Common myeloid progenitor, CD34-positive (primary cell): Measurements from ENCODE around the gene SALL3. TPM values are rescaled to one million over a fixed set of nuclear protein-coding genes. Genes with fewer than 3 reads are reported as not detected.

Source experiments
- CTCF ChIA-PET: fragments of 350-600 bp; sonication (Branson Sonifier 250); formaldehyde crosslinking; loops from one replicate; lab custom pipeline; 2021; ENCODE audit warnings: antibody characterized with exemption; lab: Charles Lee
- POLR2A ChIA-PET: fragments of 350-600 bp; sonication (Branson Sonifier 250); formaldehyde crosslinking; loops from one replicate; lab custom pipeline; 2021; ENCODE audit warnings: antibody characterized with exemption; lab: Charles Lee
- DNase-seq, 3 donors: peaks; one replicate each; pipeline versions ENCODE4 v3.0.0 to v3.0.0-alpha.2; 2013
- H3K27ac ChIP-seq, 2 experiments: 1 replicate in 1 of 2; 2 replicates in 1 of 2; pipeline ENCODE4 v1.7.0; 2013; ENCODE audit warnings: inconsistent platforms in 2 of 2, low read length in 2 of 2, mild to moderate bottlenecking in 2 of 2, low read depth in 1 of 2, moderate library complexity in 1 of 2; ENCODE audit not compliant: severe bottlenecking in 2 of 2, insufficient read depth in 1 of 2, poor library complexity in 1 of 2
- H3K27me3 ChIP-seq, 5 experiments: replicated peaks in 2 of 5; 1 replicate in 3 of 5; 2 replicates in 2 of 5; pipeline versions ENCODE4 v1.6.1 to v1.7.0; 2013; ENCODE audit warnings: low read length in 4 of 5, mild to moderate bottlenecking in 2 of 5, moderate library complexity in 2 of 5, inconsistent platforms in 1 of 5; ENCODE audit not compliant: insufficient read depth in 5 of 5, control insufficient read depth in 4 of 5
- H3K36me3 ChIP-seq, 4 experiments: 1 replicate in 2 of 4; 2 replicates in 2 of 4; pipeline versions ENCODE4 v1.6.1 to v1.7.0; 2013; ENCODE audit warnings: low read length in 3 of 4, control low read depth in 1 of 4, mild to moderate bottlenecking in 1 of 4; ENCODE audit not compliant: control insufficient read depth in 4 of 4, insufficient read depth in 4 of 4
- H3K4me1 ChIP-seq, 4 experiments: 1 replicate in 3 of 4; 2 replicates in 1 of 4; pipeline versions ENCODE4 v1.6.1 to v1.7.1; 2013; ENCODE audit warnings: low read length in 3 of 4, mild to moderate bottlenecking in 3 of 4, control low read depth in 1 of 4, inconsistent platforms in 1 of 4, moderate library complexity in 1 of 4; ENCODE audit not compliant: control insufficient read depth in 4 of 4, insufficient read depth in 4 of 4; ENCODE audit errors: control extremely low read depth in 1 of 4
- H3K4me3 ChIP-seq, 7 experiments: 1 replicate in 4 of 7; 2 replicates in 3 of 7; pipeline versions ENCODE4 v1.5.1 to v1.7.0; 2013; ENCODE audit warnings: mild to moderate bottlenecking in 7 of 7, low read length in 6 of 7, moderate library complexity in 6 of 7, inconsistent platforms in 2 of 7, low read depth in 2 of 7, control low read depth in 1 of 7; ENCODE audit not compliant: insufficient read depth in 4 of 7, control insufficient read depth in 1 of 7; ENCODE audit errors: extremely low read depth in 1 of 7
- H3K9me3 ChIP-seq, 5 experiments: 1 replicate in 4 of 5; 2 replicates in 1 of 5; pipeline versions ENCODE4 v1.6.1 to v1.7.1; 2013; ENCODE audit warnings: low read length in 4 of 5, mild to moderate bottlenecking in 2 of 5, inconsistent platforms in 1 of 5, low read depth in 1 of 5, moderate library complexity in 1 of 5; ENCODE audit not compliant: control insufficient read depth in 4 of 5, insufficient read depth in 2 of 5; ENCODE audit errors: control extremely low read depth in 1 of 5
- WGBS: methylation state at CpG from one replicate; pipeline ENCODE4 v1.1.5; 2013; ENCODE audit not compliant: insufficient coverage; 5-methylcytosine and 5-hydroxymethylcytosine counted together
- polyA plus RNA-seq: library from polyadenylated mRNA; unstranded; fragments of 120-200 nt; gene quantifications from one replicate; pipeline ENCODE4 v1.2.1, GENCODE V29; 2013

Gene SALL3
- not detected for polyA plus RNA-seq

DNA sequence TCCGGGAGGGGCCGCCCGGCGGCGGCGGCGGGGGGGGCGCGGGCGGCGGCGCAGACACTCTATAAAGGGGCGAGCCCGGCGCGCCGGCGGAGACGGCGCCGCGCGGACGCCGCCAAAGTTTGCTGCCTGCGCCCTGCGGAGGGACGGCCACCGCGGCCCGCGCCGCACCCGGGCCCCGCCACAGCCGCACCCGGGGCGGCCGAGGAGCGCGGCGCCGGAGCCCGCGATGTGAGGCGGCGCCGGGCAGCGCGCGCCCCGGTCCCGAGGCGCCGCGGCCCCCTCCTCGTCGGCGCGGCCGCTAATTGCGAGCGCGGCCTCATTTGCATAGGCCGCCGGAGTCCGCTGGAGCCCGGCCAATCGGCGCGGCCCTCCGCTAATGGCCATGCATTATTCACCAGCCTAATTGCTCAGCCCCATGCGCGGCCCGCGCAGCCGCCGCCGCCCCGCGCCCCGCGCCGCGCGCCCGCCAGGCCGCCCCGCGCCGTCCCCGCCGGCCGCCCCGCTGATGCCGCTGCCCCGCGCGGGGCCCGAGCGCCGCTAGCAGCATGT lies at the start of gene SALL3:
SALL3 (plus strand) TSS at position 89 of the 549 bp plus-strand sequence; CDS start at position 546, 457 bp downstream.
- Histone ChIP-seq H3K27ac (no peak within 1 kb of the TSS), H3K27me3 (peaks cover 34 to 93% (median 62%) of the 10 kb centered on the region in 5 experiments), H3K4me3 (peak within 1 kb of the TSS in 4 of 7 experiments; percentile 15 to 44 (median 22)), H3K9me3 (peaks cover 0 to 7% (median 1%) of the 10 kb centered on the region in 5 experiments), H3K36me3 (no peaks in the 10 kb centered on the region), H3K4me1 (peaks cover 0 to 20% (median 9%) of the 10 kb centered on the region in 4 experiments)
- WGBS: under 1% methylated on average over 44 of the region's 102 CpGs
- peak in 1 of 3 donors; percentile 8 for DNase-seq
- ChIA-PET POLR2A (no interaction called here), CTCF (no interaction called here)

DNA sequence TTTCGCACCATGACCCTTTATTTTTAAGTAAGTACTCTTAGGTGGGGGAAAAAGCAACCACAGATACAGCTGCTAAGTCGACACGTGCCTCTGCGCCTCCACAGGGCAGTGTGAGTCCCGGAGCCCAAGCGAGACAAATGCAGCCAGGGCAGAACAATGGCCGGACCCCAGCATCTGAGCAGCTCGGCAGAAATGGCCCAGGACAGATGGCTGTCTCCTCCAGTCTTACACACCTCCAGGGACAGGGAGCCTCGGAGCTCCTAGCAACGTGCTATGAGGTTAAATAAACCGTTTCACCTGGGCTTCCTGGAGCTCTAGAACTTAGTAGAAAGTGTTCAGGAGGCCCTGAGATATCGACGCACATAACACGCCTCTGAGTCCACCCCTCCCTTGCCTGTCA lies 47.3 kb upstream of the SALL3 start:
- H3K9me3 ChIP-seq: no peaks in the 10 kb centered on the region

DNA sequence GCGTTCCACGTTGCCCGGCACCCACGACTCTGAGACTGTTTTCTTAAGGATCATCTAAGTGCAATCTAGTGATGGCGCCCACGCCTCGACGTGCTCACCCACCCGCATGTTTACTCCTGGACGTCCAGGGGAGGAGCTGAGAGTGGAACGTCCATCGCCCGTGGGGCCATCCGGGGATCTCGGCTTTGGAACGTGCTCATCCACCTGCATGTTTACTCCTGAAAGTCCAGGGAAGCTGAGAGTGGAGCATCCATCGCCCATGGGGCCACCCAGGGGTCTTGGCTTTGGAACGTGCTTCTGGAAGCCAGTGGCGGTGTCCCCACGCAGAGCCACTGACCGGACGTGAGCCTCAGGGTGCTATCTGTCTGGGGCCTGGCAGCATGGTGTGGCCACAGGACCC lies 45.6 kb upstream of the SALL3 start:
- 94% methylated on average over 20 of the region's 22 CpGs for WGBS

More for the DNA sequence above, 47.3 kb upstream of the SALL3 start:
- Histone ChIP-seq H3K27me3 (peaks cover 0 to 10% (median 0%) of the 10 kb centered on the region in 5 experiments), H3K4me1 (no peaks in the 10 kb centered on the region), H3K27ac (no peak overlapping the region), H3K36me3 (no peaks in the 10 kb centered on the region), H3K4me3 (no peak overlapping the region)
- CTCF ChIA-PET: no interaction called here
- WGBS: 71% methylated on average over 11 of the region's 14 CpGs
- POLR2A ChIA-PET: no interaction called here
- DNase-seq: no peak

DNA sequence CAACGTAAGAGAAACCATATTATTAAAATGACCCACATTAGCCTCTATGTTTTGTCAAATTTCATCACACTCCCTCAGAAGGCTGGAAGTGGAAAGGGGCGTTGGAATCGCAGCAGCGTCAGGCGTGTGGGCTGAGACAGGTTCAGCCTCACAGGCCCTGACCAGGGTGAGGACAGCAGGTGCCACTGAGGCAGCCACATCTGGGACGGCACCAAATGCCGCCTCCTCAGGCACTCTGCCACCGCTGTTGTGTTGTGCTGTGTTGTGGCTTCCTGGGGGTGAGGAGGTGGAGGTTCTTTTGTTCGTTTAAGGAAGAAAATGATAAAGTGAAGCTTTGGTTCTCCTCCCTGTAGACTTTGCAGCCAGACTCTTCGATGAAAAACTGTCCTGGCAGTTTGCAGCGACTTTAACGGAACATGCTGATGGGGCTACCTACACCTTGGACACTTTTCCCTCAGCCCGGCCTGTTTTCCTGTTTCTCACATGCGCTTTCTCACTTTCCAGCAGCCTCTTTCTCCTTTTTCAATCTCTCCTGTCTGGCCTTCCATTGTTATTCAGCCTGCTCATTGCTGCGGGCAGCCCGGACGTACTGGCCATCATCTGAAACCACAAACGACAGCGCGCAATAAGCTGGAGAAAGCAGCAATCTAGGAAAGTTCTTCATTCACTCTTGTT lies 44.9 kb upstream of the SALL3 start:
- WGBS: 80% methylated on average over 13 of the region's 20 CpGs
- no peaks in the 10 kb centered on the region for H3K4me1 ChIP-seq
- no peak overlapping the region for H3K27ac ChIP-seq
- peaks cover 0 to 10% (median 2%) of the 10 kb centered on the region in 5 experiments for H3K27me3 ChIP-seq
- ChIA-PET POLR2A (no interaction called here), CTCF (interaction anchor here (0.6 kb wide), 1 partner anchor 1654 kb away, joined by 3 read pairs; no protein-coding TSS in a partner anchor)
- DNase-seq: no peak
- H3K4me3 ChIP-seq: no peak overlapping the region
- no peaks in the 10 kb centered on the region for H3K9me3 ChIP-seq
- no peaks in the 10 kb centered on the region for H3K36me3 ChIP-seq

More for the DNA sequence above, 45.6 kb upstream of the SALL3 start:
- no peaks in the 10 kb centered on the region for H3K4me1 ChIP-seq
- no peak overlapping the region for H3K27ac ChIP-seq
- H3K27me3 ChIP-seq: peaks cover 0 to 10% (median 2%) of the 10 kb centered on the region in 5 experiments
- ChIA-PET POLR2A (no interaction called here), CTCF (interaction anchor here (0.6 kb wide), 1 partner anchor 1653 kb away, joined by 3 read pairs; no protein-coding TSS in a partner anchor)
- no peaks in the 10 kb centered on the region for H3K9me3 ChIP-seq
- no peaks in the 10 kb centered on the region for H3K36me3 ChIP-seq
- H3K4me3 ChIP-seq: no peak overlapping the region
- DNase-seq: no peak

DNA sequence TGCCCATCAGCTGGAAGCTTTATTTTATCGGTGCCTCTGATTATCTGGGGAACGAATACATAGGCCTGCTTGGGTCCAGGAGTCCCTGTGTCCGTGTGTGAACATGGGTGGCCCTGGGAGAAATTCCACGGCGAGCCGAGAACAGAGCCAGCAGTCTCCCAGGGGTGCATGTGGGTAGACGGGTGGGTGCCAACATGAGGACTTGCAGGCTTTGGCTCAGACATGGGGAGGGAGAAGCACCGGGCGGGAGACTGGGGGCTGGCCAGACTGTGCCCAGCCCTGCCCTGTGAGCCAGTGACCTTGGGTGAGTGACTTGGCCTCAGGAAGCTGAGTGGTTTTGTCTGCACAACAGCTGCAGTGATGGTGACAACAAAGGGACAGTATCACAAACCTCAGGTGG lies 44.2 kb upstream of the SALL3 start:
- Histone ChIP-seq H3K4me1 (no peaks in the 10 kb centered on the region), H3K27me3 (peaks cover 0 to 10% (median 2%) of the 10 kb centered on the region in 5 experiments), H3K36me3 (no peaks in the 10 kb centered on the region), H3K27ac (no peak overlapping the region), H3K4me3 (no peak overlapping the region), H3K9me3 (no peaks in the 10 kb centered on the region)
- ChIA-PET CTCF (no interaction called here), POLR2A (no interaction called here)
- DNase-seq: no peak
- WGBS: 94% methylated on average over 9 of the region's 9 CpGs

DNA sequence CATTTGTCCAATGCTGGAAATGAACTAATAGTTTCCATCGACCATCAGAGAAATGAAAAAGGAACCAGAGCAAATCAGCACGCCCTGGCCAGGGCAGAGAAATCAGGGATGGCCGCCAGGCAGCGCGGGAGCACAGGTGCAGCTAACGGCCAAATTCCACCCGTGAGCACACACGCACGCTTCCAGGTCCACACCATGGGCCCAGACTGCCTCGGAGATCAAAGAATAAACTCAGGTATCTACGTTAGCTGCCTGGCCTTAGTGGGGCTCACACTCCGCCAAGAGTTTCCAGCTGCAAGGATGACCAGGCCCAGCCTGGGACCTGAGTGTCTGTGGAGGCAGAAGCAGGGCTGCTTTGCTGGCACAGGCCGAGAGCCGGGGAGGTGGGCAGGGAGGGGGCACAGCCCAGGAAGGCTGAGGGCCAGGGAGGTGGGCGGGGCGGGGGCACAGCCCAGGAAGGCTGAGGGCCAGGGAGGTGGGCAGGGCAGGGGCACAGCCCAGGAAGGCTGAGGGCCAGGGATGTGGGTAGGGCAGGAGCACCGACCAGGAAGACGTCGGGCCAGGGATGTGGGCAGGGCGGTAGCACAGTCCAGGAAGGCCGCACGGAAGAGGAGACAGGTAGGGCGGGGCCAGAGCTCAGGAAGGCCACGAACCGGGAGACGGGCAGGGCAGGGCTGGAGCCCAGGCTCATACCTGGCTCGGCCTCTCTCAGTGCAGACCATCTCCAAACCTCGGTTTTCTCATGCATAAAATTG lies 43.2 kb upstream of the SALL3 start:
- H3K4me3 ChIP-seq: no peak overlapping the region
- POLR2A ChIA-PET: no interaction called here
- CTCF ChIA-PET: no interaction called here
- 89% methylated on average over 26 of the region's 28 CpGs for WGBS
- DNase-seq: no peak
- H3K27ac ChIP-seq: no peak overlapping the region
- H3K9me3 ChIP-seq: no peaks in the 10 kb centered on the region
- H3K27me3 ChIP-seq: peaks cover 0 to 7% (median 2%) of the 10 kb centered on the region in 5 experiments
- no peaks in the 10 kb centered on the region for H3K4me1 ChIP-seq
- no peaks in the 10 kb centered on the region for H3K36me3 ChIP-seq
